MM.1S (cell line): ENCODE results near the gene IFITM1.

Source experiments
- DNase-seq: peaks from one replicate; pipeline ENCODE4 v3.0.0-alpha.2; 2015
- H2AFZ ChIP-seq: fragments of 300-600 bp; sonication (generic); 2 replicates; pipeline ENCODE4 v1.6.0; 2016; ENCODE audit warnings: antibody characterized with exemption, low read length
- H3F3A ChIP-seq: fragments of 300-600 bp; sonication (generic); 2 replicates; pipeline ENCODE4 v1.6.1; 2016; ENCODE audit warnings: mild to moderate bottlenecking, antibody characterized with exemption, low read length, moderate library complexity, mixed read lengths; ENCODE audit not compliant: insufficient read depth
- H3K27ac ChIP-seq: fragments of 300-600 bp; sonication (generic); 2 replicates; pipeline ENCODE4 v1.5.1; 2016; ENCODE audit warnings: mild to moderate bottlenecking, low read length
- H3K27me3 ChIP-seq: fragments of 300-600 bp; sonication (generic); replicated peaks from 2 replicates; pipeline ENCODE4 v1.6.0; 2016; ENCODE audit warnings: low read length; ENCODE audit not compliant: insufficient read depth
- H3K36me3 ChIP-seq: fragments of 300-600 bp; sonication (generic); replicated peaks from 2 replicates; pipeline ENCODE4 v1.6.1; 2016; ENCODE audit warnings: mild to moderate bottlenecking, low read length, mixed read lengths; ENCODE audit not compliant: insufficient read depth
- H3K4me1 ChIP-seq: fragments of 300-600 bp; sonication (generic); 2 replicates; pipeline ENCODE4 v1.6.1; 2016; ENCODE audit warnings: low read length, mixed read lengths
- H3K4me2 ChIP-seq: fragments of 300-600 bp; sonication (generic); 2 replicates; pipeline ENCODE4 v1.6.0; 2016; ENCODE audit warnings: low read depth, low read length
- H3K4me3 ChIP-seq: fragments of 300-600 bp; sonication (generic); 2 replicates; pipeline ENCODE4 v1.5.1; 2016; ENCODE audit warnings: low read length, mixed read lengths
- H3K79me2 ChIP-seq: fragments of 300-600 bp; sonication (generic); 2 replicates; pipeline ENCODE4 v1.6.1; 2016; ENCODE audit warnings: mixed run types, low read length, mixed read lengths
- H3K9ac ChIP-seq: fragments of 300-600 bp; sonication (generic); 2 replicates; pipeline ENCODE4 v1.6.1; 2016; ENCODE audit warnings: low read length, mixed read lengths
- H3K9me2 ChIP-seq: fragments of 300-600 bp; sonication (generic); replicated peaks from 2 replicates; pipeline ENCODE4 v1.6.1; 2016; ENCODE audit warnings: mild to moderate bottlenecking, low read length, mixed read lengths; ENCODE audit not compliant: insufficient read depth
- H3K9me3 ChIP-seq: fragments of 300-600 bp; sonication (generic); replicated peaks from 2 replicates; pipeline ENCODE4 v1.6.1; 2016; ENCODE audit warnings: mild to moderate bottlenecking, low read length, mixed read lengths; ENCODE audit not compliant: insufficient read depth
- H4K20me1 ChIP-seq: fragments of 300-600 bp; sonication (generic); 2 replicates; pipeline ENCODE4 v1.6.1; 2016; ENCODE audit warnings: mild to moderate bottlenecking, low read length, moderate library complexity, mixed read lengths; ENCODE audit not compliant: insufficient read depth
- CTCF ChIP-seq: fragments of 300-600 bp; sonication (generic); IDR thresholded peaks from 2 replicates; pipeline ENCODE4 v1.5.1; 2016; ENCODE audit warnings: antibody characterized with exemption, low read length, mixed read lengths
- EZH2 ChIP-seq: fragments of 300-600 bp; sonication (generic); optimal IDR thresholded peaks from 2 replicates; pipeline ENCODE3; 2017; ENCODE audit warnings: low read depth, mild to moderate bottlenecking, antibody characterized with exemption, low read length, mixed read lengths
- EZH2phosphoT487 ChIP-seq: fragments of 300-600 bp; sonication (generic); IDR thresholded peaks from 2 replicates; pipeline ENCODE4 v1.6.1; 2018; ENCODE audit warnings: antibody characterized with exemption, low read length

Gene IFITM1

GRCh38 chr11:278001-278951, 35.6 kb upstream of the IFITM1 start, which contains the start of gene NLRP6:
Gene NLRP6 (plus strand): TSS chr11:278407. CDS start chr11:278570, 163 bp downstream.
- no peak for DNase-seq
- Histone ChIP-seq H3F3A (no peaks in the 10 kb centered on the region), H3K4me2 (no peak within 1 kb of the TSS)

GRCh38 chr11:279040-279965, 34.5 kb upstream of the IFITM1 start:
- Histone ChIP-seq H3K4me3 (no peak overlapping the region), H4K20me1 (no peaks in the 10 kb centered on the region), H3K27me3 (peaks cover 31% of the 10 kb centered on the region), H3K9me2 (no peaks in the 10 kb centered on the region), H3F3A (no peaks in the 10 kb centered on the region), H3K4me2 (no peak overlapping the region), H3K4me1 (no peaks in the 10 kb centered on the region), H3K36me3 (no peaks in the 10 kb centered on the region), H3K79me2 (no peaks in the 10 kb centered on the region), H3K9ac (no peak overlapping the region), H2AFZ (no peak overlapping the region), H3K27ac (no peak overlapping the region), H3K9me3 (no peaks in the 10 kb centered on the region)
- no peak for DNase-seq
- TF ChIP-seq EZH2 (no peak), EZH2phosphoT487 (no peak), CTCF (no peak)

More at GRCh38 chr11:278001-278951, 35.6 kb upstream of the IFITM1 start, which contains the start of gene NLRP6:
- H3K79me2 ChIP-seq, result no peaks in the 10 kb centered on the region
- TF ChIP-seq CTCF, result no peak
- H3K4me3 ChIP-seq, result no peak within 1 kb of the TSS
- no peaks in the 10 kb centered on the region for H4K20me1 ChIP-seq
- H3K9me2 ChIP-seq, result no peaks in the 10 kb centered on the region
- H3K27ac ChIP-seq, result no peak within 1 kb of the TSS
- H3K9me3 ChIP-seq, result no peaks in the 10 kb centered on the region
- H3K9ac ChIP-seq, result no peak within 1 kb of the TSS
- no peaks in the 10 kb centered on the region for H3K36me3 ChIP-seq
- peaks cover 26% of the 10 kb centered on the region for H3K27me3 ChIP-seq
- H2AFZ ChIP-seq, result no peak within 1 kb of the TSS
- no peaks in the 10 kb centered on the region for H3K4me1 ChIP-seq

GRCh38 chr11:279966-280705, 33.7 kb upstream of the IFITM1 start:
- Histone ChIP-seq H3K79me2 (no peaks in the 10 kb centered on the region), H3K4me2 (no peak overlapping the region), H3F3A (no peaks in the 10 kb centered on the region), H3K27me3 (peaks cover 31% of the 10 kb centered on the region), H3K9ac (no peak overlapping the region), H3K4me3 (no peak overlapping the region), H3K9me3 (no peaks in the 10 kb centered on the region), H4K20me1 (no peaks in the 10 kb centered on the region), H3K4me1 (no peaks in the 10 kb centered on the region), H3K9me2 (no peaks in the 10 kb centered on the region), H3K27ac (no peak overlapping the region), H2AFZ (no peak overlapping the region), H3K36me3 (no peaks in the 10 kb centered on the region)
- DNase-seq, result no peak
- TF ChIP-seq EZH2 (no peak), EZH2phosphoT487 (no peak), CTCF (no peak)
